ENCODE results near the gene EPHA5. TPM values are rescaled to one million over a fixed set of nuclear protein-coding genes. Genes with fewer than 3 reads are reported as not detected.

EPHA5 gene
- polyA plus RNA-seq (not detected in 3 replicates), polyA minus RNA-seq (not detected in 3 replicates)
- not detected for polyA plus RNA-seq (2011; ENCODE audit: low read depth)
- not detected in 2 replicates for polyA plus RNA-seq (2011; cell fraction: cytosol; rRNA removed)
- polyA plus RNA-seq (2011; cell fraction: nucleus; rRNA removed): not detected in 2 replicates
- not detected in 2 replicates for polyA plus RNA-seq (2012; ENCODE audit: low replicate concordance)
- polyA minus RNA-seq (2011; cell fraction: cytosol; rRNA and poly(A)+ RNA removed): not detected
- not detected in 2 replicates for polyA minus RNA-seq (2011; cell fraction: nucleus; rRNA and poly(A)+ RNA removed)

DNA sequence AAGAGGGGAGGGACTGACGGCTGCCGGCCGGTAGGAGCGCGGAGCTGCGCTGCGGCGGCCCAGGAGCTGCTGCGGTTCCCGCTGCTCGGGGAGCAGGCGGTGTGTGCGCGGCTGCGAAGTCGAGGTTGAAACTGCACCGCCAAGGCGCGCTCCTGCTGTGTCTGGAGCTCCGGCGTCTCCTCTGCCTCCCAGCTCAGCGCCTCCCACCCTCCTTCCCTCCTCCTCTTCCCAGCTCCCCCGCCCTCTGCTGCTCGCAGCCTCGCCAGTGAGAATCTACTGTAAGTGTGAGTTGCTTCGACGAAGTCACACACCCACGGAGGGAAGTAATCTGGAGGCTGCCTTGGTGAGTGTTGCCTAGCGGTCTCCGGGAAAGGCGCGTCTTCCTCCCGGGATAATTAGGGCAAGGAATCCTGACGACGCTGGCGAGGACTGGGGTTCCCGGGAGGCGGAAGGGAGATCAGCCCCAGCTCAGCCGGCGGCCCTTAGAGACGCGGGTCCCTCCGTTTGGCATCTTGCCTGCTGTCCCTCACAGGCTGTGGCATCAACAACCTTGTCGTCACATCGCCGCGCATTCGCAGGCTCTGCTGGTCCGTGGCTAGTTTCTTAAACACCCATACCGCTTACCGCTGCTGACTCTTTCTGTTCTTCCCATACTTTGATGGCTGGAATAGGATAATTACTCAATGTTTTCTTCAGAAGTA, at the start of gene EPHA5:
Gene EPHA5 (minus strand): TSS at position 159 of the 701 bp plus-strand sequence. CDS start 747 bp downstream, outside the sequence.
- Histone ChIP-seq H3K9me3 (ENCODE audit: control insufficient read depth, low read depth, low read length) (no peaks in the 10 kb centered on the region), H4K20me1 (ENCODE audit: control insufficient read depth, extremely low read depth, insufficient read depth, low read length) (peaks cover 2% of the 10 kb centered on the region), H2AFZ (ENCODE audit: control insufficient read depth, low read length) (peak within 1 kb of the TSS; percentile 84), H3K79me2 (ENCODE audit: control insufficient read depth, insufficient read depth, low read length) (no peaks in the 10 kb centered on the region), H3K9me1 (ENCODE audit: control insufficient read depth, extremely low read depth, insufficient read depth, low read length) (no peaks in the 10 kb centered on the region), H3K36me3 (ENCODE audit: control insufficient read depth in 2 of 2, extremely low read depth in 1 of 2, insufficient read depth in 2 of 2, low read length in 2 of 2) (no peaks in the 10 kb centered on the region), H3K4me1 (ENCODE audit: control insufficient read depth, extremely low read depth, insufficient read depth, low read length) (peaks cover 11% of the 10 kb centered on the region), H3K4me2 (ENCODE audit: control insufficient read depth, extremely low read depth, insufficient read depth, low read depth, low read length) (peak within 1 kb of the TSS; percentile 86), H3K9ac (ENCODE audit: control insufficient read depth, extremely low read depth, insufficient read depth, low read length) (no peak within 1 kb of the TSS), H3K27me3 (ENCODE audit: control insufficient read depth, extremely low read depth, insufficient read depth, low read length) (peaks cover 42% of the 10 kb centered on the region), H3K4me3 (ENCODE audit: control insufficient read depth in 2 of 3, extremely low read depth in 1 of 3, insufficient read depth in 2 of 3, low read depth in 1 of 3, low read length in 3 of 3) (peak within 1 kb of the TSS; percentile 28 to 62 (median 61)), H3K27ac (ENCODE audit: control insufficient read depth, insufficient read depth, low read length) (no peak within 1 kb of the TSS)
- dilution Hi-C loops (cut with MboI; ENCODE audit: extremely low pct_ligation_motif_present, low sequenced_read_pairs): no loop called here
- DNase-seq (ENCODE audit: low read depth, low spot score) (no peak), FAIRE-seq (no peak)
- TF ChIP-seq EZH2 (IDR thresholded peaks at IDR 0.05; ENCODE audit: low read length): peak; percentile 52
- TF ChIP-seq CTCF (optimal IDR thresholded peaks at IDR 0.05 in 1 of 3, IDR thresholded peaks at IDR 0.05 in 1 of 3, conservative IDR thresholded peaks at IDR 0.05 in 1 of 3; ENCODE audit: extremely low read depth in 1 of 3, insufficient read depth in 2 of 3, low read length in 3 of 3): peak; percentile 3 to 27 (median 10)

DNA sequence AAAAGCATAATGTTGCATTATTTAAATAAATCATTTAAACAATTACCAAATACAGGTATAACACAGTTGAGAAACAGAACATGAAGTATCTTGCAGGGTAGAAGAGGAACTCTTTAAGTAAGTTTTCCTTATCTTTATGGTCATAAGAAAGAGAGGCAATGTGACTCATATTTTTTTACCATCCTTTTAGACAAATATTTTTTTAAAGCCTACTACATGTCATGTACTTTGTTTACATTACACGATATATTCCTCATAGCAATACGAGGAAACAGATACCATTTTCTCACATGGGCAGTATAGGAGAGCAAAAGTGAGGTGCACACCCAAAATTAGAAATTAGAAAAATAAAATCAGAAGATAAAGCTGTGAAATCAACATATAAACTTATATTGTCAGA, 49.3 kb upstream of the EPHA5 start:
- H3K9me3 ChIP-seq (ENCODE audit: control insufficient read depth, low read depth, low read length): no peaks in the 10 kb centered on the region
- dilution Hi-C loops (cut with MboI; ENCODE audit: extremely low pct_ligation_motif_present, low sequenced_read_pairs): no loop called here
- no peaks in the 10 kb centered on the region for H3K27me3 ChIP-seq (ENCODE audit: control insufficient read depth, extremely low read depth, insufficient read depth, low read length)
- no peak overlapping the region for H3K9ac ChIP-seq (ENCODE audit: control insufficient read depth, extremely low read depth, insufficient read depth, low read length)
- H4K20me1 ChIP-seq (ENCODE audit: control insufficient read depth, extremely low read depth, insufficient read depth, low read length): no peaks in the 10 kb centered on the region
- no peaks in the 10 kb centered on the region for H3K4me1 ChIP-seq (ENCODE audit: control insufficient read depth, extremely low read depth, insufficient read depth, low read length)
- H3K27ac ChIP-seq (ENCODE audit: control insufficient read depth, insufficient read depth, low read length): no peak overlapping the region
- no peak overlapping the region for H3K4me2 ChIP-seq (ENCODE audit: control insufficient read depth, extremely low read depth, insufficient read depth, low read depth, low read length)
- H3K79me2 ChIP-seq (ENCODE audit: control insufficient read depth, insufficient read depth, low read length): no peaks in the 10 kb centered on the region
- no peaks in the 10 kb centered on the region for H3K9me1 ChIP-seq (ENCODE audit: control insufficient read depth, extremely low read depth, insufficient read depth, low read length)
- no peaks in the 10 kb centered on the region for H3K36me3 ChIP-seq (ENCODE audit: control insufficient read depth in 2 of 2, extremely low read depth in 1 of 2, insufficient read depth in 2 of 2, low read length in 2 of 2)
- TF ChIP-seq EZH2 (IDR thresholded peaks at IDR 0.05; ENCODE audit: low read length): no peak
- no peak for DNase-seq (ENCODE audit: low read depth, low spot score)
- no peak overlapping the region for H3K4me3 ChIP-seq (ENCODE audit: control insufficient read depth in 2 of 3, extremely low read depth in 1 of 3, insufficient read depth in 2 of 3, low read depth in 1 of 3, low read length in 3 of 3)
- H2AFZ ChIP-seq (ENCODE audit: control insufficient read depth, low read length): no peak overlapping the region
- no peak for FAIRE-seq

Measured in keratinocyte (primary cell).